Measurements from ENCODE around the gene NHLRC1. TPM values are rescaled to one million over a fixed set of nuclear protein-coding genes. Genes with fewer than 3 reads are reported as not detected.

The NHLRC1 gene
- total RNA-seq, 1 donor from 2014 or later = 2.3 TPM

GRCh38 chr6:18162401-18162800, 39.9 kb upstream of the NHLRC1 start:
- no peaks in the 10 kb centered on the region for H3K9me3 ChIP-seq
- DNase-seq = no peak
- intact Hi-C loops (cut with DNase I) = no loop called here
- H3K27me3 ChIP-seq = no peaks in the 10 kb centered on the region
- no peak for TF ChIP-seq CTCF (IDR thresholded peaks at IDR 0.05)
- no peak overlapping the region for H3K4me3 ChIP-seq
- peaks cover 61% of the 10 kb centered on the region for H3K36me3 ChIP-seq
- no peak overlapping the region for H3K27ac ChIP-seq
- no peak for ATAC-seq
- no peaks in the 10 kb centered on the region for H3K4me1 ChIP-seq

GRCh38 chr6:18161431-18161830, 39.0 kb upstream of the NHLRC1 start:
- ATAC-seq (peak; percentile 36), DNase-seq (no peak)
- Histone ChIP-seq H3K4me3 (no peak overlapping the region), H3K36me3 (peaks cover 51% of the 10 kb centered on the region), H3K9me3 (no peaks in the 10 kb centered on the region), H3K27me3 (no peaks in the 10 kb centered on the region), H3K27ac (no peak overlapping the region), H3K4me1 (peaks cover under 1% of the 10 kb centered on the region)
- TF ChIP-seq CTCF (IDR thresholded peaks at IDR 0.05) = no peak
- intact Hi-C loops (cut with DNase I) = no loop called here

GRCh38 chr6:18160911-18161310, 38.4 kb upstream of the NHLRC1 start:
- DNase-seq = no peak
- H3K27me3 ChIP-seq = no peaks in the 10 kb centered on the region
- intact Hi-C loops (cut with DNase I) = no loop called here
- peaks cover 48% of the 10 kb centered on the region for H3K36me3 ChIP-seq
- no peak overlapping the region for H3K27ac ChIP-seq
- peaks cover 5% of the 10 kb centered on the region for H3K4me1 ChIP-seq
- no peak overlapping the region for H3K4me3 ChIP-seq
- ATAC-seq = no peak
- TF ChIP-seq CTCF (IDR thresholded peaks at IDR 0.05) = no peak
- no peaks in the 10 kb centered on the region for H3K9me3 ChIP-seq

DNA sequence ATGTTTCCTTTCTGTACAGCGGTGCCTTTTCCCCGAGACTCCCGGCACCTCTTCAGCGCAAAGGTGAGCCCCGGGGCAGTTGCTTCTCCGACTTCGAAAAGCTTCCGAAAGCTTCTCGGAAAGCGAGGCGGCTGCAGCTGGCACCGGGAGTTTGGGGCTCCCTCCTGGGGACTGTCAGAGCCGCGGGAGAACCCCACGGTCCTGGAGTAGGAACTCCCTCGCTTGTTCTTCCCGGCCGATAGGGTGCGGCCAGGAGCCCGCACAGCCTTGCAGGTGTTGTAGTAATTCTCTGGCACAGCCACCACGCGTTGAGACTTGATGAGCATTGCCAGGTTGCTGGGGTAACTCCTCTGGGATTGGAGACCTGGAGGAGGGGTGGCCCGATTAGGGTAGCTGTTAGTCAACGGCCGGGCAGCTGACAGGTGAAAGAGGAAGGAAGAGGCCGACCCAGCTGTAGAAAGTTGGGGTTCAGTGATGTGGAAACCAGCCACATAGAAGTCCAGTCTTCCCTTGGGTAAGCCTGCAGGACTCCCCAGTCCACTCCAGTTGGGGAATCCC, 33.5 kb upstream of the NHLRC1 start:
- peak overlapping the region; percentile 88 for H3K27ac ChIP-seq
- H3K36me3 ChIP-seq = peaks cover 11% of the 10 kb centered on the region
- ATAC-seq (peak; percentile 62), DNase-seq (peak; percentile 87)
- H3K4me3 ChIP-seq = peak overlapping the region; percentile 93
- H3K4me1 ChIP-seq = peaks cover 19% of the 10 kb centered on the region
- intact Hi-C loops (cut with DNase I) = no loop called here
- peak; percentile 23 for TF ChIP-seq CTCF (IDR thresholded peaks at IDR 0.05)
- no peaks in the 10 kb centered on the region for H3K9me3 ChIP-seq
- no peaks in the 10 kb centered on the region for H3K27me3 ChIP-seq

- Histone ChIP-seq H3K27ac (peak within 1 kb of the TSS; percentile 88), H3K27me3 (no peaks in the 10 kb centered on the region), H3K4me3 (peak within 1 kb of the TSS; percentile 93), H3K36me3 (peaks cover 7% of the 10 kb centered on the region), H3K4me1 (peaks cover 19% of the 10 kb centered on the region), H3K9me3 (no peaks in the 10 kb centered on the region)
- no peak for TF ChIP-seq CTCF (IDR thresholded peaks at IDR 0.05)
- peak; percentile 98 for ATAC-seq
- intact Hi-C loops (cut with DNase I) = no loop called here
- DNase-seq = peak; percentile 100
Measured at GRCh38 chr6:18155150-18155863, 32.8 kb upstream of the NHLRC1 start, which contains the start of gene KDM1B. Gene KDM1B (plus strand): TSS chr6:18155422. CDS start chr6:18159896, 4,474 bp downstream.
